ENCODE results near the gene FAM210A.

Gene FAM210A

GRCh38 chr18:13725566-13726231 lies 659 bp downstream of the FAM210A start:
- peak; percentile 11 for DNase-seq (ENCODE audit: extremely low spot score)
- ChIA-PET CTCF (no interaction called here), POLR2A (interaction anchor here (0.7 to 1.6 kb wide), 3 partner anchors 13 to 735 kb away, joined by 3 to 4 read pairs (median 3); no protein-coding TSS in a partner anchor)
- TF ChIP-seq CTCF (IDR thresholded peaks at IDR 0.05; ENCODE audit: control extremely low read depth, extremely low read depth, low read depth, missing control alignments) = no peak

GRCh38 chr18:13720847-13721246 lies 5.5 kb downstream of the FAM210A start:
- TF ChIP-seq CTCF (IDR thresholded peaks at IDR 0.05; ENCODE audit: control extremely low read depth, extremely low read depth, low read depth, missing control alignments) = no peak
- ChIA-PET POLR2A (no interaction called here), CTCF (no interaction called here)
- no peak for DNase-seq (ENCODE audit: extremely low spot score)

GRCh38 chr18:13720123-13720522 lies 6.2 kb downstream of the FAM210A start:
- DNase-seq (ENCODE audit: extremely low spot score) = no peak
- ChIA-PET POLR2A (no interaction called here), CTCF (no interaction called here)
- no peak for TF ChIP-seq CTCF (IDR thresholded peaks at IDR 0.05; ENCODE audit: control extremely low read depth, extremely low read depth, low read depth, missing control alignments)

GRCh38 chr18:13716916-13717315 lies 9.4 kb downstream of the FAM210A start:
- ChIA-PET CTCF (no interaction called here), POLR2A (no interaction called here)
- no peak for TF ChIP-seq CTCF (IDR thresholded peaks at IDR 0.05; ENCODE audit: control extremely low read depth, extremely low read depth, low read depth, missing control alignments)
- no peak for DNase-seq (ENCODE audit: extremely low spot score)

- DNase-seq (ENCODE audit: extremely low spot score) = no peak
- ChIA-PET CTCF (interaction anchor here (1.1 kb wide), 1 partner anchor 14 kb away, joined by 4 read pairs; no protein-coding TSS in a partner anchor), POLR2A (no interaction called here)
- TF ChIP-seq CTCF (IDR thresholded peaks at IDR 0.05; ENCODE audit: control extremely low read depth, extremely low read depth, low read depth, missing control alignments) = no peak
Observed at GRCh38 chr18:13715330-13715729, 11.0 kb downstream of the FAM210A start.

GRCh38 chr18:13713455-13714055 lies 12.8 kb downstream of the FAM210A start:
- no peak for DNase-seq (ENCODE audit: extremely low spot score)
- no peak for TF ChIP-seq CTCF (IDR thresholded peaks at IDR 0.05; ENCODE audit: control extremely low read depth, extremely low read depth, low read depth, missing control alignments)
- CTCF ChIA-PET = interaction anchor here (1.5 to 1.9 kb wide), 2 partner anchors 13 to 19 kb away, joined by 4 to 5 read pairs; no protein-coding TSS in a partner anchor
- POLR2A ChIA-PET = no interaction called here

All from GM10248 (cell line).